ENCODE results near the gene CDH13. TPM values are rescaled to one million over a fixed set of nuclear protein-coding genes. Genes with fewer than 3 reads are reported as not detected.

Gene CDH13
- total and polyA plus RNA-seq, 2 of the 8 experiments (the other 6 are each of a cell fraction or from before 2014, with no cell fraction given), result 2.3 to 2.4 TPM

DNA sequence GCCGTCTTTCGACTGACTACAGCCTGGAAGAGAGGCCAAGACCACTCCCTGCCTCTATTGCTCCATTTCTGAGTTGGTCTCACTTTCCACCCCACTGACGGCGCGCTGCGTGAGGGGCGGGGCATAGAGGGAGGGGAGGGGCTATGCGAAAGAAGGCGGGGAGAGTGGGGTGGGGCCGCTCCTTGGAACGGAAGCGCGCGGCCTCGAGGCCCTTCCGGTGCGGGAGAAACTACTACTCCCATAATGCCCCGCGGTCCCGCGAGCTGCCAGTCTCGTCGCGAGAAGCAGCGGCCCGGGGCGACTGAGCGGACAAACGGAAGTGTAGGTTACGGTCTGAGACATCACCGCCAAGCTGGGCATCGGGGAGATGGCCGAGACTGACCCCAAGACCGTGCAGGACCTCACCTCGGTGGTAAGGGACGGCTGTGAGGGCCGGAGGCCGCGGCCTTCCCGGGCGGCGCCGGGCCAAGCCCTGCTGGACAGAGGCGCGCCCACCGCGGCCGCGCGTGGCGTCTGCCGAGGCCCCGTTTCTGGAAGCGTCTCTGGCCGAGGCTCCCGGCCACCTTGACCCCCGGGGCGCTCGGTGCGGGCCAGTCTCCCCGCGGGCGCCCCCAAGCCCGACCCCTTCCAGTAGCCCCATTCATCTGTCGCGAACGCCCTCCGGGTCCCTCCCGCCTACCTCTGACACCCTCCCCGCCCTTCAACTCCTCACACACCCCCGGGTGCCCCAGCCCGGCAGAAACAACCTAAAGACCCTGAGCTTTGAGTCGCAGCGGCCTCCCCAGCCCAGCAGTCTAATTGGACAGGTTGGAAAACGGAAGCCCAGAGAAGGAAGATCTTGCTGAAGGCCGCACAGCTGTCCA lies 1181.2 kb downstream of the CDH13 start, which contains the start of gene HSBP1 (continued):
- no peak for TF ChIP-seq CHD7 (IDR thresholded peaks at IDR 0.05; ENCODE audit: insufficient replicate concordance, low read length)
- TF ChIP-seq JUN (IDR thresholded peaks at IDR 0.05; ENCODE audit: low read depth, low read length), result no peak
- TF ChIP-seq SIRT6 (IDR thresholded peaks at IDR 0.05; ENCODE audit: low read length), result no peak
- peak in 1 of 2 experiments; percentile 83; a peak in 2 of 3 replicates for TF ChIP-seq POLR2A (IDR thresholded peaks at IDR 0.05; ENCODE audit: control extremely low read depth in 1 of 2, low read depth in 2 of 2, low read length in 2 of 2)
- no peak for TF ChIP-seq CEBPB (IDR thresholded peaks at IDR 0.05; ENCODE audit: low read depth, low read length)
- TF ChIP-seq GTF2F1 (IDR thresholded peaks at IDR 0.05; ENCODE audit: borderline replicate concordance, low read depth, low read length), result no peak
- TF ChIP-seq HDAC6 (IDR thresholded peaks at IDR 0.05; ENCODE audit: low read depth, low read length), result no peak
- TF ChIP-seq FOSL1 (IDR thresholded peaks at IDR 0.05; ENCODE audit: insufficient read depth, low read depth, low read length), result no peak
- TF ChIP-seq SIX5 (IDR thresholded peaks at IDR 0.05; ENCODE audit: low read depth, low read length), result peak; percentile 69
- TF ChIP-seq BRCA1 (IDR thresholded peaks at IDR 0.05; ENCODE audit: low read depth, low read length), result peak; percentile 91
- peak; percentile 83; the same call in 1 of the 2 replicates for TF ChIP-seq GABPA (IDR thresholded peaks at IDR 0.05; ENCODE audit: borderline replicate concordance, insufficient read depth, low read length)
